KMS-11 (cell line): Measurements from ENCODE around the gene CATSPER1.

Experiments used
- H2AFZ ChIP-seq: fragments of 200-600 bp; sonication (generic); 2 replicates; pipeline ENCODE4 v1.6.1; 2016; ENCODE audit warnings: antibody characterized with exemption, mixed run types, low read depth
- H3K27ac ChIP-seq: fragments of 200-600 bp; sonication (generic); 2 replicates; pipeline ENCODE4 v1.6.1; 2016; ENCODE audit warnings: mild to moderate bottlenecking, mixed run types
- H3K27me3 ChIP-seq: fragments of 200-600 bp; sonication (generic); 2 replicates; pipeline ENCODE4 v1.6.1; 2017; ENCODE audit warnings: mild to moderate bottlenecking, low read depth, mixed run types, moderate library complexity; ENCODE audit not compliant: insufficient read depth
- H3K36me3 ChIP-seq: fragments of 200-600 bp; sonication (generic); 2 replicates; pipeline ENCODE4 v1.6.1; 2017; ENCODE audit warnings: mild to moderate bottlenecking, mixed run types; ENCODE audit not compliant: insufficient read depth
- H3K4me1 ChIP-seq: fragments of 200-600 bp; sonication (generic); 2 replicates; pipeline ENCODE4 v1.6.1; 2016; ENCODE audit warnings: mild to moderate bottlenecking, low read depth, mixed run types; ENCODE audit not compliant: poor library complexity, severe bottlenecking
- H3K4me2 ChIP-seq: fragments of 200-600 bp; sonication (generic); 2 replicates; pipeline ENCODE4 v1.7.0; 2016; ENCODE audit warnings: mild to moderate bottlenecking, mixed run types
- H3K4me3 ChIP-seq: fragments of 200-600 bp; sonication (generic); IDR thresholded peaks from 2 replicates; pipeline ENCODE4 v1.6.1; 2017; ENCODE audit warnings: low read depth, low read length, mixed read lengths; ENCODE audit not compliant: insufficient read depth
- H3K79me2 ChIP-seq: fragments of 200-600 bp; sonication (generic); 2 replicates; pipeline ENCODE4 v1.6.1; 2016; ENCODE audit warnings: low read depth, mixed run types; ENCODE audit not compliant: insufficient read depth
- H3K9ac ChIP-seq: fragments of 200-600 bp; sonication (generic); 2 replicates; pipeline ENCODE4 v1.6.1; 2016; ENCODE audit warnings: mild to moderate bottlenecking, mixed run types
- H4K20me1 ChIP-seq: fragments of 200-600 bp; sonication (generic); 2 replicates; pipeline ENCODE4 v1.6.1; 2016; ENCODE audit warnings: mild to moderate bottlenecking, mixed run types; ENCODE audit not compliant: insufficient read depth
- CTCF ChIP-seq: fragments of 200-600 bp; sonication (generic); conservative IDR thresholded peaks from 2 replicates; pipeline ENCODE4 v1.6.1; 2017; ENCODE audit warnings: low read depth, mild to moderate bottlenecking, antibody characterized with exemption, low read length, moderate library complexity, mixed read lengths

CATSPER1 gene

GRCh38 chr11:66026017-66026529, at the start of gene CATSPER1:
CATSPER1 (minus strand) TSS chr11:66026479; CDS start chr11:66026379, 100 bp downstream.
- Histone ChIP-seq H3K4me3 (no peak within 1 kb of the TSS), H3K36me3 (no peaks in the 10 kb centered on the region), H4K20me1 (no peaks in the 10 kb centered on the region), H3K27ac (peak within 1 kb of the TSS; percentile 73), H3K9ac (peak within 1 kb of the TSS; percentile 49; the same call in 1 of the 2 replicates), H3K4me1 (peaks cover 38% of the 10 kb centered on the region), H3K79me2 (no peaks in the 10 kb centered on the region), H2AFZ (peak within 1 kb of the TSS; percentile 31; the same call in 1 of the 2 replicates), H3K27me3 (no peaks in the 10 kb centered on the region; the same call in 1 of the 2 replicates), H3K4me2 (peak within 1 kb of the TSS; percentile 46)
- TF ChIP-seq CTCF: no peak

- no peak for TF ChIP-seq CTCF
- Histone ChIP-seq H3K9ac (no peak overlapping the region), H2AFZ (no peak overlapping the region), H3K27ac (no peak overlapping the region), H3K27me3 (no peaks in the 10 kb centered on the region), H3K36me3 (no peaks in the 10 kb centered on the region), H3K4me3 (no peak overlapping the region), H4K20me1 (no peaks in the 10 kb centered on the region), H3K79me2 (peaks cover 76% of the 10 kb centered on the region), H3K4me2 (no peak overlapping the region), H3K4me1 (peaks cover 41% of the 10 kb centered on the region)
Measured at GRCh38 chr11:66075273-66075672, 49.0 kb upstream of the CATSPER1 start.

GRCh38 chr11:66073669-66074068, 47.4 kb upstream of the CATSPER1 start:
- H3K27ac ChIP-seq: no peak overlapping the region
- H3K9ac ChIP-seq: no peak overlapping the region
- no peaks in the 10 kb centered on the region for H3K27me3 ChIP-seq
- peaks cover 37% of the 10 kb centered on the region for H3K4me1 ChIP-seq
- no peaks in the 10 kb centered on the region; the same call in 1 of the 2 replicates for H3K36me3 ChIP-seq
- 0 out of 2 replicates have a peak, but pooled peaks cover 3% of the 10 kb centered on the region for H4K20me1 ChIP-seq
- H3K4me3 ChIP-seq: no peak overlapping the region
- H2AFZ ChIP-seq: no peak overlapping the region
- peaks cover 66% of the 10 kb centered on the region for H3K79me2 ChIP-seq
- H3K4me2 ChIP-seq: no peak overlapping the region
- TF ChIP-seq CTCF: no peak

GRCh38 chr11:66072518-66072917, 46.2 kb upstream of the CATSPER1 start:
- no peak overlapping the region for H3K27ac ChIP-seq
- no peak overlapping the region for H3K4me3 ChIP-seq
- H2AFZ ChIP-seq: no peak overlapping the region
- H3K27me3 ChIP-seq: no peaks in the 10 kb centered on the region
- H3K36me3 ChIP-seq: no peaks in the 10 kb centered on the region; the same call in 1 of the 2 replicates
- H3K4me2 ChIP-seq: peak overlapping the region; percentile 99; the same call in 1 of the 2 replicates
- H3K79me2 ChIP-seq: peaks cover 60% of the 10 kb centered on the region
- peaks cover 39% of the 10 kb centered on the region for H3K4me1 ChIP-seq
- H4K20me1 ChIP-seq: 0 out of 2 replicates have a peak, but pooled peaks cover 7% of the 10 kb centered on the region
- H3K9ac ChIP-seq: no peak overlapping the region
- no peak for TF ChIP-seq CTCF
